HepG2 (cell line): ENCODE measurements around the gene ZNF341. TPM values are rescaled to one million over a fixed set of nuclear protein-coding genes. Genes with fewer than 3 reads are reported as not detected.
A peak's percentile ranks its signal among the peaks of the same experiment; 100 is the strongest.

ENCODE experiments used
- CBX1 ChIP-seq: IDR thresholded peaks from one replicate; pipeline ENCODE4 v1.6.1; 2016; ENCODE audit warnings: antibody characterized with exemption, low read depth
- FOXA3 ChIP-seq: IDR thresholded peaks from 2 replicates; pipeline ENCODE4 v1.6.1; 2016; ENCODE audit warnings: missing genetic modification reagents, missing compliant biosample characterization
- FOXK1 ChIP-seq: sonication (generic); formaldehyde crosslinking; IDR thresholded peaks from 2 replicates; pipeline ENCODE4 v1.4.0; 2020; ENCODE audit warnings: low read depth, missing genetic modification reagents, borderline replicate concordance
- FOXO1 ChIP-seq: sonication (generic); formaldehyde crosslinking; IDR thresholded peaks from 2 replicates; pipeline ENCODE4 v1.4.0; 2020; ENCODE audit warnings: missing genetic modification reagents
- MAFG ChIP-seq: sonication (generic); formaldehyde crosslinking; IDR thresholded peaks from 2 replicates; pipeline ENCODE4 v1.5.1; 2020; ENCODE audit warnings: mild to moderate bottlenecking, missing genetic modification reagents
- NCOR1 ChIP-seq: fragments of 200-600 bp; sonication (generic); IDR thresholded peaks from 2 replicates; pipeline ENCODE4 v1.7.0; 2017; ENCODE audit warnings: antibody characterized with exemption, low read length, borderline replicate concordance
- PAX8 ChIP-seq: sonication (generic); formaldehyde crosslinking; IDR thresholded peaks from 2 replicates; pipeline ENCODE4 v1.8.0; 2022; ENCODE audit warnings: mild to moderate bottlenecking, missing genetic modification reagents, borderline replicate concordance
- PHF20 ChIP-seq: sonication (generic); formaldehyde crosslinking; IDR thresholded peaks from 2 replicates; pipeline ENCODE4 v1.5.0; 2020; ENCODE audit warnings: mild to moderate bottlenecking, missing genetic modification reagents
- SAP130 ChIP-seq: IDR thresholded peaks from 2 replicates; pipeline ENCODE4 v1.6.1; 2016; ENCODE audit warnings: low read depth
- U2AF2 ChIP-seq: fragments of 200-400 bp; formaldehyde crosslinking; IDR thresholded peaks from 2 replicates; pipeline ENCODE4 v1.6.1; 2017; ENCODE audit warnings: low read depth, mild to moderate bottlenecking, low read length
- ZKSCAN5 ChIP-seq: sonication (generic); formaldehyde crosslinking; IDR thresholded peaks from 2 replicates; pipeline ENCODE4 v1.5.1; 2020; ENCODE audit warnings: mild to moderate bottlenecking, missing genetic modification reagents
- ZMYM2 ChIP-seq: sonication (generic); formaldehyde crosslinking; IDR thresholded peaks from 2 replicates; pipeline ENCODE4 v1.8.0; 2022; ENCODE audit warnings: mild to moderate bottlenecking, missing genetic modification reagents
- polyA plus RNA-seq, 8 experiments: library from polyadenylated mRNA; depleted of rRNA in 3 of 8; stranded (reverse) in 7 of 8; unstranded in 1 of 8; fragments of >200 nt; fragmentation: Illumina TruSeq in 4 of 8; extraction: Trizol in 4 of 8; gene quantifications; 2 replicates each; pipeline versions ENCODE4 v1.2.1 to v1.2.3, GENCODE V29; 2011 to 2016; ENCODE audit warnings: low read depth in 4 of 8, missing spikeins in 1 of 8, mixed read lengths in 1 of 8; ENCODE audit not compliant: insufficient read depth in 1 of 8
- total RNA-seq, 5 experiments: library from RNA; depleted of rRNA; stranded (reverse); fragments of >200 nt; fragmentation: Illumina TruSeq; extraction: Trizol; gene quantifications; 2 replicates each; pipeline ENCODE4 v1.2.3, GENCODE V29; 2016; ENCODE audit warnings: low read depth in 1 of 5
- TF ChIP-seq, protein P1 (sequence below): IDR thresholded peaks from 2 replicates; pipeline ENCODE4 v1.6.1; 2016; ENCODE audit warnings: mild to moderate bottlenecking
- TF ChIP-seq, protein P2 (sequence below): sonication (generic); formaldehyde crosslinking; IDR thresholded peaks from 2 replicates; pipeline ENCODE4 v1.5.1; 2020; ENCODE audit warnings: missing genetic modification reagents, mild to moderate bottlenecking, borderline replicate concordance
- TF ChIP-seq, protein P3 (sequence below): sonication (generic); formaldehyde crosslinking; IDR thresholded peaks from 2 replicates; pipeline ENCODE4 v1.8.0; 2022; ENCODE audit warnings: missing genetic modification reagents, low read depth, mild to moderate bottlenecking, borderline replicate concordance
- TF ChIP-seq, protein P4 (sequence below): sonication (generic); formaldehyde crosslinking; IDR thresholded peaks from 2 replicates; pipeline ENCODE4 v1.4.0; 2020; ENCODE audit warnings: missing genetic modification reagents
- TF ChIP-seq, protein P5 (sequence below): sonication (generic); formaldehyde crosslinking; IDR thresholded peaks from 2 replicates; pipeline ENCODE4 v1.4.0; 2020; ENCODE audit warnings: missing genetic modification reagents
- TF ChIP-seq, protein P6 (sequence below): sonication (generic); formaldehyde crosslinking; conservative IDR thresholded peaks from 2 replicates; pipeline ENCODE4 v1.4.0; 2020; ENCODE audit warnings: missing genetic modification reagents

Gene ZNF341
- total and polyA plus RNA-seq, 2 of the 13 experiments (the other 11 are each of a cell fraction or from before 2014, with no cell fraction given), result 1.1 to 2.2 TPM

DNA sequence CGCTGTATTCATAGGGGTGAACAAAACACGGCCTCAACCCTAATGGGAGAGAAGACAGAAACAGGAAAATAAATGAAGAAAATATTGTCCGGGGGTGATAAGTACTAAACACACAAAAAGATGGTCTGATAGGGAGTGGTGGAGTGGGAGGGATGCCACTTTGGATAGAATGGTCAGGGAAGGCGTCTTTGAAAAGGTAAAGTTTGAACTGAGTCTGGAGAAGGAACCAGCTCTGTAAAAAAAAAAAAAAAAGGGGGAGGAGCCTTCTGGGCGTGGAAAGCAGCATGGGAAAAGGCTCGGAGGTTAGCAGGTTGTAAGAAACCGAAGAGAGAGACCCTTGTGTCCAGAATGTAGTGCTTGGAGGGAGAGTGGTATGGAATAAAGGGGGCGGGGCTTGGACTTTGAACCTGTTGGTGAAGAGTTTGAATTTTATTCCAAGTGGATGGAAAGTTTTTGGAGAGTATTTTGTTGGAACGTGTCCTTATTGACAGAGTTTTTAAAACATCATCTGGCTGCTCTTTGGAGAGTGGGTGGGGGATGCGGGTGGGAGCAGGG lies 81.2 kb downstream of the ZNF341 start (continued):
- TF ChIP-seq FOXO1 (CRISPR knock-in tag) (no peak), PAX8 (CRISPR knock-in tag) (no peak), MAFG (CRISPR knock-in tag) (no peak), ZKSCAN5 (CRISPR knock-in tag) (no peak), U2AF2 (no peak), NCOR1 (peak; percentile 85), ZMYM2 (CRISPR knock-in tag) (peak; percentile 40; the same call in 1 of the 2 replicates), SAP130 (CRISPR knock-in tag) (no peak; the same call in 1 of the 2 replicates), PHF20 (CRISPR knock-in tag) (no peak), FOXA3 (CRISPR knock-in tag) (no peak), FOXK1 (CRISPR knock-in tag) (peak; percentile 22; the same call in 1 of the 2 replicates), CBX1 (no peak)
- TF ChIP-seq, protein P1, sequence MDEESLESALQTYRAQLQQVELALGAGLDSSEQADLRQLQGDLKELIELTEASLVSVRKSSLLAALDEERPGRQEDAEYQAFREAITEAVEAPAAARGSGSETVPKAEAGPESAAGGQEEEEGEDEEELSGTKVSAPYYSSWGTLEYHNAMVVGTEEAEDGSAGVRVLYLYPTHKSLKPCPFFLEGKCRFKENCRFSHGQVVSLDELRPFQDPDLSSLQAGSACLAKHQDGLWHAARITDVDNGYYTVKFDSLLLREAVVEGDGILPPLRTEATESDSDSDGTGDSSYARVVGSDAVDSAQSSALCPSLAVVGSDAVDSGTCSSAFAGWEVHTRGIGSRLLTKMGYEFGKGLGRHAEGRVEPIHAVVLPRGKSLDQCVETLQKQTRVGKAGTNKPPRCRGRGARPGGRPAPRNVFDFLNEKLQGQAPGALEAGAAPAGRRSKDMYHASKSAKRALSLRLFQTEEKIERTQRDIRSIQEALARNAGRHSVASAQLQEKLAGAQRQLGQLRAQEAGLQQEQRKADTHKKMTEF (CRISPR knock-in tag), result no peak
- TF ChIP-seq, protein P2, sequence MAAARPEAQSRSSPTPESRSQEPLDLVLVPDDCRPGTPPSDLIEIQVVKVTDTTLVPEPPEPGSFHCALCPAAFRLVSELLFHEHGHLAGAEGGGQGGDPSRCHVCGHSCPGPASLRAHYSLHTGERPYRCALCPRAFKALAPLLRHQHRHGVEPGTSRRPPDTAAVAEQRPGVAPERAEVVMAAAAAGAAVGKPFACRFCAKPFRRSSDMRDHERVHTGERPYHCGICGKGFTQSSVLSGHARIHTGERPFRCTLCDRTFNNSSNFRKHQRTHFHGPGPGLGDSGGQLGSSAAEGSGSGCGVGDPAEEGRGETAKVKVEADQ (CRISPR knock-in tag), result no peak
- TF ChIP-seq, protein P3, sequence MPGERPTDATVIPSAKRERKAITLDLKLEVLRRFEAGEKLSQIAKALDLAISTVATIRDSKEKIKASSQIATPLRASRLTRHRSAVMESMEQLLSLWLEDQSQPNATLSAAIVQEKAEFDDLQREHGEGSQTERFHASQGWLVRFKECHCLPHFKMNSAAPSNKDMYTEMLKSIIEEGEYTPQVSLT (CRISPR knock-in tag), result no peak
- TF ChIP-seq, protein P4, sequence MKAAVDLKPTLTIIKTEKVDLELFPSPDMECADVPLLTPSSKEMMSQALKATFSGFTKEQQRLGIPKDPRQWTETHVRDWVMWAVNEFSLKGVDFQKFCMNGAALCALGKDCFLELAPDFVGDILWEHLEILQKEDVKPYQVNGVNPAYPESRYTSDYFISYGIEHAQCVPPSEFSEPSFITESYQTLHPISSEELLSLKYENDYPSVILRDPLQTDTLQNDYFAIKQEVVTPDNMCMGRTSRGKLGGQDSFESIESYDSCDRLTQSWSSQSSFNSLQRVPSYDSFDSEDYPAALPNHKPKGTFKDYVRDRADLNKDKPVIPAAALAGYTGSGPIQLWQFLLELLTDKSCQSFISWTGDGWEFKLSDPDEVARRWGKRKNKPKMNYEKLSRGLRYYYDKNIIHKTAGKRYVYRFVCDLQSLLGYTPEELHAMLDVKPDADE (CRISPR knock-in tag), result no peak
- TF ChIP-seq, protein P5, sequence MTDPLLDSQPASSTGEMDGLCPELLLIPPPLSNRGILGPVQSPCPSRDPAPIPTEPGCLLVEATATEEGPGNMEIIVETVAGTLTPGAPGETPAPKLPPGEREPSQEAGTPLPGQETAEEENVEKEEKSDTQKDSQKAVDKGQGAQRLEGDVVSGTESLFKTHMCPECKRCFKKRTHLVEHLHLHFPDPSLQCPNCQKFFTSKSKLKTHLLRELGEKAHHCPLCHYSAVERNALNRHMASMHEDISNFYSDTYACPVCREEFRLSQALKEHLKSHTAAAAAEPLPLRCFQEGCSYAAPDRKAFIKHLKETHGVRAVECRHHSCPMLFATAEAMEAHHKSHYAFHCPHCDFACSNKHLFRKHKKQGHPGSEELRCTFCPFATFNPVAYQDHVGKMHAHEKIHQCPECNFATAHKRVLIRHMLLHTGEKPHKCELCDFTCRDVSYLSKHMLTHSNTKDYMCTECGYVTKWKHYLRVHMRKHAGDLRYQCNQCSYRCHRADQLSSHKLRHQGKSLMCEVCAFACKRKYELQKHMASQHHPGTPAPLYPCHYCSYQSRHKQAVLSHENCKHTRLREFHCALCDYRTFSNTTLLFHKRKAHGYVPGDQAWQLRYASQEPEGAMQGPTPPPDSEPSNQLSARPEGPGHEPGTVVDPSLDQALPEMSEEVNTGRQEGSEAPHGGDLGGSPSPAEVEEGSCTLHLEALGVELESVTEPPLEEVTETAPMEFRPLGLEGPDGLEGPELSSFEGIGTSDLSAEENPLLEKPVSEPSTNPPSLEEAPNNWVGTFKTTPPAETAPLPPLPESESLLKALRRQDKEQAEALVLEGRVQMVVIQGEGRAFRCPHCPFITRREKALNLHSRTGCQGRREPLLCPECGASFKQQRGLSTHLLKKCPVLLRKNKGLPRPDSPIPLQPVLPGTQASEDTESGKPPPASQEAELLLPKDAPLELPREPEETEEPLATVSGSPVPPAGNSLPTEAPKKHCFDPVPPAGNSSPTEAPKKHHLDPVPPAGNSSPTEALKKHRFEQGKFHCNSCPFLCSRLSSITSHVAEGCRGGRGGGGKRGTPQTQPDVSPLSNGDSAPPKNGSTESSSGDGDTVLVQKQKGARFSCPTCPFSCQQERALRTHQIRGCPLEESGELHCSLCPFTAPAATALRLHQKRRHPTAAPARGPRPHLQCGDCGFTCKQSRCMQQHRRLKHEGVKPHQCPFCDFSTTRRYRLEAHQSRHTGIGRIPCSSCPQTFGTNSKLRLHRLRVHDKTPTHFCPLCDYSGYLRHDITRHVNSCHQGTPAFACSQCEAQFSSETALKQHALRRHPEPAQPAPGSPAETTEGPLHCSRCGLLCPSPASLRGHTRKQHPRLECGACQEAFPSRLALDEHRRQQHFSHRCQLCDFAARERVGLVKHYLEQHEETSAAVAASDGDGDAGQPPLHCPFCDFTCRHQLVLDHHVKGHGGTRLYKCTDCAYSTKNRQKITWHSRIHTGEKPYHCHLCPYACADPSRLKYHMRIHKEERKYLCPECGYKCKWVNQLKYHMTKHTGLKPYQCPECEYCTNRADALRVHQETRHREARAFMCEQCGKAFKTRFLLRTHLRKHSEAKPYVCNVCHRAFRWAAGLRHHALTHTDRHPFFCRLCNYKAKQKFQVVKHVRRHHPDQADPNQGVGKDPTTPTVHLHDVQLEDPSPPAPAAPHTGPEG (CRISPR knock-in tag), result no peak
- TF ChIP-seq, protein P6, sequence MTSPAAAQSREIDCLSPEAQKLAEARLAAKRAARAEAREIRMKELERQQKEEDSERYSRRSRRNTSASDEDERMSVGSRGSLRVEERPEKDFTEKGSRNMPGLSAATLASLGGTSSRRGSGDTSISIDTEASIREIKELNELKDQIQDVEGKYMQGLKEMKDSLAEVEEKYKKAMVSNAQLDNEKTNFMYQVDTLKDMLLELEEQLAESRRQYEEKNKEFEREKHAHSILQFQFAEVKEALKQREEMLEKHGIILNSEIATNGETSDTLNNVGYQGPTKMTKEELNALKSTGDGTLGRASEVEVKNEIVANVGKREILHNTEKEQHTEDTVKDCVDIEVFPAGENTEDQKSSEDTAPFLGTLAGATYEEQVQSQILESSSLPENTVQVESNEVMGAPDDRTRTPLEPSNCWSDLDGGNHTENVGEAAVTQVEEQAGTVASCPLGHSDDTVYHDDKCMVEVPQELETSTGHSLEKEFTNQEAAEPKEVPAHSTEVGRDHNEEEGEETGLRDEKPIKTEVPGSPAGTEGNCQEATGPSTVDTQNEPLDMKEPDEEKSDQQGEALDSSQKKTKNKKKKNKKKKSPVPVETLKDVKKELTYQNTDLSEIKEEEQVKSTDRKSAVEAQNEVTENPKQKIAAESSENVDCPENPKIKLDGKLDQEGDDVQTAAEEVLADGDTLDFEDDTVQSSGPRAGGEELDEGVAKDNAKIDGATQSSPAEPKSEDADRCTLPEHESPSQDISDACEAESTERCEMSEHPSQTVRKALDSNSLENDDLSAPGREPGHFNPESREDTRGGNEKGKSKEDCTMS (CRISPR knock-in tag), result no peak
